GM19328 (cell line): ENCODE results near the gene CHST13.

Experiments
- ATAC-seq: cut with Tn5 transposase; IDR thresholded peaks from one replicate; pipeline ENCODE4 v1.9.1; 2021; ENCODE audit warnings: mild to moderate bottlenecking, moderate library complexity; ENCODE audit not compliant: unreplicated experiment

CHST13 gene

GRCh38 chr3:126507886-126508285 is 16.1 kb upstream of the CHST13 start:
- ATAC-seq, result no peak

GRCh38 chr3:126508564-126508964 is 15.4 kb upstream of the CHST13 start:
- no peak for ATAC-seq

DNA sequence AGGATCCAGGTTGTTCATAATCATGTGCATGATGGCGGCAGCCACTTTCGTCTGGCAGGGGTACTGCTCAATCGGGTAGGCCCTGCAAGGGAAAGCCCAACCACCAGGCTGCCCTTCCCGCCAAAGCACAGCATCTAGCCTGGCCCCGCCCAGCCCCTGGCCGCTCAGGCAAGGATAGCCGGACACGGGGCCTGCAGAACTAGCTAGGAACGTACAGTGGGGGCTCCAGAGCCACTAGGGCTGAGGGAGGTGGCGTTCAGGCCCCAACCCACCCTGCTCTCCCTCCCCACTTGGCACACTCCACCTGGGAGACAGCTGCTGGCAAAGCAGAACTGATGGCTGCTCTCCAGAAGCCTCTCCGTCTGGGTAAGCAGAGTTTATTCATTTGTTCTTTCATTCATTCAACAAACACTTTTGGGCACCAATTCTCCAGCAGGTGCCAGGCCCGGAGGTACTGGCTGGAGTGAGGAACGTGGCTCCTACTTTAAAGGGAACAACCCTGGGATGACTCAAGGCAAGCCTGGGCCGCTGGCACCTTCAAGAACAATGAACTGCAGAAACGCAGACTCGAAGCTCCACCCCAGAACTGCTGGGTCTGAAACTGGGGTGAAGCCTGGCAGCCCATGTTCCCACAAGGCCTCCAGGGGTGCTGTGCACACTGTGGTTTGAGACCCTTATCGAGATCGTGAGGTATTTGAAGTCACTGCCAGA is 14.2 kb upstream of the CHST13 start:
- no peak for ATAC-seq

- ATAC-seq, result no peak
Observed at GRCh38 chr3:126510308-126510910, 13.5 kb upstream of the CHST13 start.

DNA sequence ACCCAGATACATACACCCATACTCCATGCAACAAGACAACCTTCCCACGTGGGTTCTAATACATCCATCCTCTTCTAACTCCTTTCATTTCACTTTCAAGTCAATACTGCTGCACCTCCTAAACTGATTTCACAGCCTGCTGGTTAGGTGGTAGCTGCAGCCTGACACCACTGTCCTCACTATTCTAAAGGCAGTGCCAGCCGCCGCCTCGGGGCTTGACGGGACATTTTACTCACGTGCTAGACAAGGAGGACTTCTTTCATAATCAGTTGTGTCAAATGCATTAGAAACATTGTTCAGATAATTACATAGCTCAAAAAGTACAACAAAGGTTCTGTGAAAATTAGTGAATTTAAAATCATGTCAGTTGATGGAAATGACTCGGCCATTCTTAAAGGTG is 12.7 kb upstream of the CHST13 start:
- no peak for ATAC-seq

GRCh38 chr3:126512026-126512425 is 11.9 kb upstream of the CHST13 start:
- ATAC-seq, result no peak

GRCh38 chr3:126512916-126513650 is 10.9 kb upstream of the CHST13 start:
- no peak for ATAC-seq

GRCh38 chr3:126514161-126514560 is 9.8 kb upstream of the CHST13 start:
- no peak for ATAC-seq

DNA sequence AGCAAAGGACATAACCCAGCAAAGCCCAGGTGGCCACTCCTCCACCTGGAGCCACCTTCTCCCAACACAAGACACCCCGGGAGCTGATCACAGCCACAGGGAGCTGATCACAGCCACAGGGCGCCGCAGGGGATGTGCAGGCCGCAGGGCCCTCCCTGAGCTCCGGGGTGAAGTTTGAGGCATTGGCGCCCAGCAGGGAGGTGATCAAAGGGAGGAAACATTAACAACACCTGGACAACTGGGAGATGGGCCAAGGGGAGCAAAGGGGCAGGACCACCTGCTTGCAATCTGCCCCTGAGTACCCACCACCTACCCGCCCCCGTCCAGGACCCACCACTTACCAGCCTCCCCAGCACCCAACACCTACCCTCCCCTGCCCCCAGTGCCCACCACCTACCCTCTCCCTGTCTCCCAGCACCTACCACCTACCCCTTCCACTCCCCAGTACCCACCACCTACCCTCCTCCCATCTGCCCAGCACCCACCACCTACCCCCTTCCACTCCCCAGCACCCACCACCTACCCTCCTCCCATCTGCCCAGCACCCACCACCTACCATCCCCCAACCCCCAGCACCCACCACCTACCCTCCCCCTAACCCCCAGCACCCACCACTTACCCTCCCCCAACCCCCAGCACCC is 8.8 kb upstream of the CHST13 start:
- no peak for ATAC-seq

- ATAC-seq, result no peak
Observed at GRCh38 chr3:126516152-126516935, 7.6 kb upstream of the CHST13 start.

DNA sequence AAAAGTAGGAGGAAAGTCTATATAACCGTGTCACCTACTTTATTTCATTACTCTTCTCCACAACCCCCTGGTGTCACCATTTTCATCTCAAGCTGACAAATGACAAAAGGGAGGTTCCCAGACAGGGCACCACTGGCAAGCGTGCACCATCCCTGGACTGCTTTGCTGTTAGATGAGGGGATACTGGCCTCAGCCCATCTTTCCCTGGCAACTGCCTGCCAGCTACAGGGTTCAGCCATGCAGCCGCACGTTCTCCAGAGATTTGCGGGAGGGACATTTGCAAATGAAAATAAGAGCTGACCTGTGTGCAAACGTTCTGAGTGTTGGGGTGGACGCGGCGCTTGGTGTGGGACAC is 7.0 kb upstream of the CHST13 start:
- no peak for ATAC-seq

DNA sequence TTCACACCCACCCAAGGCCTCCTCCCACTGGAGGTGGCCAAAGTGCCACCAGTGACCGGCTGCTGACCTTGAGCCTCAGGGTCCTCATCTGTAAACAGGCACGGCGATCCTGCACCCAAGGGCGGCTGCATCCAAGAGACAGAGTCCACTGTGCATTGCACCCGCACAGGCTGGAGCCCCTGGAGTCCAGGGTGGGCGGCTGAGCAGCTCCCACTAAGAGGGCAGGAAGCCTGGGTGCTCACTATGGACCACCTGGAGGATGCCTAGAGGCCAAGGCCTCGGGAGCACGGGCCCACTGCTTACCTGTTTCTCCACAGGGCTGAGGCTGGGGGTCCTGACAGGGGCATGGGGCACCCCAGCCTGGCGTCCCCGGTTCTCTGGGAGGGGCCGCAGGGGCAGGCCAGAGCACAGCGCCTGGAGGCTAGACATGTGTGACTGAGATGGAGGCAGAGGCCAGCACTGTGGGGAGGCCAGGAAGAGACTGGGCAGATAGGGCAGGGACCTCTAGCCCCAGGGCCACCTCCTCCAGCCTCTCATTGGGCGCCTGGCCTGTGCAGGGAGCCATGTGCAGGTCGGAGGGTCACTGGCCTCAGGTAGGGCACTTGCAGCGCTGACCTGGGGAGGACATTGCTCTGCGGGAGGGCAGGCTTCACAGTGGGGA is 6.5 kb upstream of the CHST13 start, which contains the start of gene UROC1:
Gene UROC1 (minus strand): TSS at position 483 of the 661 bp plus-strand sequence. CDS start 54 bp downstream, at position 429.
- no peak for ATAC-seq

DNA sequence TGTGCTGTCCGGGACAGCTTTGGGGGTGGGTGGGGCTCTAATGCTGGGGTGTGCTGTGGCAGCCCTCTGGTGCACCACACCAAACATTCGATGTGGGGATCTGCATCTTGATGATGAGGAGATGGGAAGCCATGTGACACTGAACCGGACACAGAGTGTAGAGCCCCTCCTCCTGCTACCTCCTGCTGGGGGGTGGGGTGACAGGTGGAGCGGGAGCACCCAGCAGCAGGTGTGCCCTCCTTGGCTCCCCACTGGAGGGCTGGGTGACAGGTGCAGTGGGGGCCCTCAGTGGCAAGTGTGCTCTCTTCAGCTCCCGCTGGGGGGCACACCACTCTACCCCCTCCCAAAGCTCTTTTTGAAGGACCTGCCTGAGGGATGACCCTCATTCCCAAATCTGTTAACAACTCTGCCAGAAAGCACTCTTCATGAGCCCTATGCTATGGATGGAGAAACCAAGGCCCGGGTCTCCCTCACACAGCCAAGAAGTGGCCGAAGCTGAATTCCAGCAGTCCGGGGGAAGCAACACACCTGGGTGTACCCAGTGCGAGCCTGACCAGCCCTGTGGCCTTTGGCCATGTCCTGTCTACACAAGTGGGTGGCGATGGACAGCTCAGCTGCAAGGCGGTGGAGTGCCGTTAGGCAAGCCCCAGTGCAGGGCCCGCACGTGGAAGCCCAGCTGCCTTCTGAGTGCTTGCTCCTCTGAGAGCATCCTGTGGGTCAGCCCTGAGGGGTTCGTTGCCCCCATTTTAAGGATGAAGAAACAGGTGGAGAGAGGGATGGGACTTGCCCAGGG is 5.8 kb upstream of the CHST13 start:
- no peak for ATAC-seq

- ATAC-seq, result no peak
Observed at GRCh38 chr3:126518779-126519177, 5.2 kb upstream of the CHST13 start.

- ATAC-seq, result no peak
Observed at GRCh38 chr3:126519506-126520455, 4.2 kb upstream of the CHST13 start.

- ATAC-seq, result no peak
Observed at GRCh38 chr3:126521122-126521891, 2.6 kb upstream of the CHST13 start.

- no peak for ATAC-seq
Observed at GRCh38 chr3:126522363-126522788, 1.6 kb upstream of the CHST13 start.
